Vagina (tissue), 2 donors: ENCODE results near the gene FGF2. TPM values are rescaled to one million over a fixed set of nuclear protein-coding genes. Genes with fewer than 3 reads are reported as not detected.

Source experiments
- DNase-seq, 2 donors: peaks; one replicate each; pipeline ENCODE4 v3.0.0-alpha.2; 2017; ENCODE audit errors: extremely low spot score in 2 of 2
- H3K27ac ChIP-seq: fragments of 200-600 bp; sonication (generic); one replicate; pipeline ENCODE4 v1.5.1; 2019
- H3K27me3 ChIP-seq: fragments of 200-600 bp; sonication (generic); one replicate; pipeline ENCODE4 v1.5.1; 2019
- H3K36me3 ChIP-seq, 2 donors: fragments of 200-600 bp; sonication (generic); one replicate each; pipeline ENCODE4 v1.5.1; 2017 to 2019
- H3K4me1 ChIP-seq: fragments of 200-600 bp; sonication (generic); one replicate; pipeline ENCODE4 v1.5.1; 2019
- H3K4me3 ChIP-seq, 2 donors: fragments of 200-600 bp; sonication (generic); 1 replicate in 1 of 2; 2 replicates in 1 of 2; pipeline ENCODE4 v1.5.1; 2016 to 2019
- H3K9me3 ChIP-seq: fragments of 200-600 bp; sonication (generic); one replicate; pipeline ENCODE4 v1.5.1; 2019
- CTCF ChIP-seq, 3 experiments: fragments of 450-650 bp in 2 of 3; fragments of 200-600 bp in 1 of 3; sonication (generic) in 1 of 3; IDR thresholded peaks; one replicate each; pipeline ENCODE4 v1.5.1; 2017 to 2019; ENCODE audit warnings: antibody characterized with exemption in 3 of 3, mild to moderate bottlenecking in 2 of 3, moderate library complexity in 2 of 3
- POLR2A ChIP-seq, 2 donors: fragments of 450-650 bp; IDR thresholded peaks; one replicate each; pipeline ENCODE4 v1.6.1; 2017; ENCODE audit warnings: antibody characterized with exemption in 2 of 2, mild to moderate bottlenecking in 2 of 2, moderate library complexity in 2 of 2
- POLR2AphosphoS5 ChIP-seq, 2 donors: sonication (generic); formaldehyde crosslinking; IDR thresholded peaks; one replicate each; pipeline ENCODE4 v1.9.0; 2017; ENCODE audit warnings: antibody characterized with exemption in 2 of 2, mild to moderate bottlenecking in 2 of 2, low read depth in 1 of 2; ENCODE audit not compliant: insufficient read depth in 1 of 2
- intact Hi-C: fragments of 100-400 bp; cut with DNase I; formaldehyde crosslinking; loops from one replicate; pipeline ENCODE4 v1.15.1; 2023
- total RNA-seq: library from RNA; depleted of rRNA; stranded (reverse); fragments of >200 nt; gene quantifications from one replicate; pipeline ENCODE4 v1.2.3, GENCODE V29; 2016

FGF2 gene
- total RNA-seq, 1 donor from 2014 or later: 12.0 TPM

GRCh38 chr4:122901247-122902010 is 74.8 kb downstream of the FGF2 start:
- intact Hi-C loops: no loop called here
- TF ChIP-seq CTCF (IDR thresholded peaks at IDR 0.05) (no peak), POLR2A (IDR thresholded peaks at IDR 0.05) (no peak), POLR2AphosphoS5 (IDR thresholded peaks at IDR 0.05; ENCODE audit: insufficient read depth in 1 of 2, low read depth in 1 of 2) (no peak)
- DNase-seq: no peak
- Histone ChIP-seq H3K27me3 (no peaks in the 10 kb centered on the region), H3K4me3 (no peak overlapping the region), H3K9me3 (no peaks in the 10 kb centered on the region), H3K4me1 (no peaks in the 10 kb centered on the region), H3K27ac (no peak overlapping the region), H3K36me3 (no peaks in the 10 kb centered on the region)

- Histone ChIP-seq H3K4me3 (no peak overlapping the region), H3K4me1 (no peaks in the 10 kb centered on the region), H3K9me3 (no peaks in the 10 kb centered on the region), H3K27me3 (no peaks in the 10 kb centered on the region), H3K36me3 (no peaks in the 10 kb centered on the region), H3K27ac (no peak overlapping the region)
- no peak for TF ChIP-seq POLR2A (IDR thresholded peaks at IDR 0.05)
- TF ChIP-seq CTCF (IDR thresholded peaks at IDR 0.05): no peak
- TF ChIP-seq POLR2AphosphoS5 (IDR thresholded peaks at IDR 0.05; ENCODE audit: insufficient read depth in 1 of 2, low read depth in 1 of 2): no peak
- intact Hi-C loops: no loop called here
- no peak for DNase-seq
These were observed 77.2 kb downstream of the FGF2 start for GRCh38 chr4:122903766-122904288.

GRCh38 chr4:122906859-122907305 is 80.3 kb downstream of the FGF2 start:
- no peak for DNase-seq
- TF ChIP-seq CTCF (IDR thresholded peaks at IDR 0.05) (no peak), POLR2AphosphoS5 (IDR thresholded peaks at IDR 0.05; ENCODE audit: insufficient read depth in 1 of 2, low read depth in 1 of 2) (no peak), POLR2A (IDR thresholded peaks at IDR 0.05) (no peak)
- Histone ChIP-seq H3K9me3 (no peaks in the 10 kb centered on the region), H3K36me3 (no peaks in the 10 kb centered on the region), H3K4me3 (no peak overlapping the region), H3K27ac (no peak overlapping the region), H3K27me3 (no peaks in the 10 kb centered on the region), H3K4me1 (peaks cover 6% of the 10 kb centered on the region)
- intact Hi-C loops: no loop called here

GRCh38 chr4:122908223-122908622 is 81.6 kb downstream of the FGF2 start:
- Histone ChIP-seq H3K36me3 (no peaks in the 10 kb centered on the region), H3K9me3 (no peaks in the 10 kb centered on the region), H3K27me3 (no peaks in the 10 kb centered on the region), H3K4me1 (peaks cover 6% of the 10 kb centered on the region), H3K27ac (no peak overlapping the region), H3K4me3 (no peak overlapping the region)
- DNase-seq: no peak
- no peak for TF ChIP-seq POLR2AphosphoS5 (IDR thresholded peaks at IDR 0.05; ENCODE audit: insufficient read depth in 1 of 2, low read depth in 1 of 2)
- TF ChIP-seq POLR2A (IDR thresholded peaks at IDR 0.05): no peak
- TF ChIP-seq CTCF (IDR thresholded peaks at IDR 0.05): no peak
- intact Hi-C loops: no loop called here

- intact Hi-C loops: no loop called here
- H3K4me1 ChIP-seq: peaks cover 6% of the 10 kb centered on the region
- H3K36me3 ChIP-seq: no peaks in the 10 kb centered on the region
- no peak for DNase-seq
- TF ChIP-seq POLR2AphosphoS5 (IDR thresholded peaks at IDR 0.05; ENCODE audit: insufficient read depth in 1 of 2, low read depth in 1 of 2) (no peak), POLR2A (IDR thresholded peaks at IDR 0.05) (no peak), CTCF (IDR thresholded peaks at IDR 0.05) (no peak)
- H3K27ac ChIP-seq: no peak overlapping the region
- H3K9me3 ChIP-seq: no peaks in the 10 kb centered on the region
- H3K4me3 ChIP-seq: no peak overlapping the region
- no peaks in the 10 kb centered on the region for H3K27me3 ChIP-seq
These were observed 83.1 kb downstream of the FGF2 start for GRCh38 chr4:122909683-122910082.
